ENCODE measurements around the gene ZDHHC12.

DNA sequence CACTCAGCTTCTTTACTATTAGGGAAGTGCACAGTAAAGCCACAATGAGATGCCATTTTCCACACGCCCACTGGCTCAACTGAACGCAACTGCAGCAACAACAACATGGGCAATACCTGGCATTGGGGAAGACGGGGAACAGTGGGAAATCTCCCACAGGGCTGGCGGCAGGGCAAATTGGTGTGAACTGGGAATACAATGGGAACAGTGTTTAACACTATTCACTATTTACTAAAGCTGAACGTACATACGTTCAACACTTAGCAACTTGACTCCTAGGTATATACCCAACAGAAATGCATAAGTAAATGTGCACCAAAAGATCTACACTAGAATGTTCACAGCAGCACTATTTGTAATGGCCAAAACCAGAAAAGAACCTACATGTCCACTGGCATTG lies 33.7 kb upstream of the ZDHHC12 start:
- TF ChIP-seq, protein P1, sequence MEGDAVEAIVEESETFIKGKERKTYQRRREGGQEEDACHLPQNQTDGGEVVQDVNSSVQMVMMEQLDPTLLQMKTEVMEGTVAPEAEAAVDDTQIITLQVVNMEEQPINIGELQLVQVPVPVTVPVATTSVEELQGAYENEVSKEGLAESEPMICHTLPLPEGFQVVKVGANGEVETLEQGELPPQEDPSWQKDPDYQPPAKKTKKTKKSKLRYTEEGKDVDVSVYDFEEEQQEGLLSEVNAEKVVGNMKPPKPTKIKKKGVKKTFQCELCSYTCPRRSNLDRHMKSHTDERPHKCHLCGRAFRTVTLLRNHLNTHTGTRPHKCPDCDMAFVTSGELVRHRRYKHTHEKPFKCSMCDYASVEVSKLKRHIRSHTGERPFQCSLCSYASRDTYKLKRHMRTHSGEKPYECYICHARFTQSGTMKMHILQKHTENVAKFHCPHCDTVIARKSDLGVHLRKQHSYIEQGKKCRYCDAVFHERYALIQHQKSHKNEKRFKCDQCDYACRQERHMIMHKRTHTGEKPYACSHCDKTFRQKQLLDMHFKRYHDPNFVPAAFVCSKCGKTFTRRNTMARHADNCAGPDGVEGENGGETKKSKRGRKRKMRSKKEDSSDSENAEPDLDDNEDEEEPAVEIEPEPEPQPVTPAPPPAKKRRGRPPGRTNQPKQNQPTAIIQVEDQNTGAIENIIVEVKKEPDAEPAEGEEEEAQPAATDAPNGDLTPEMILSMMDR (IDR thresholded peaks at IDR 0.05; ENCODE audit: low read depth, low read length, missing input control): no peak
- no peak for TF ChIP-seq JUND (IDR thresholded peaks at IDR 0.05)
- TF ChIP-seq GABPA (IDR thresholded peaks at IDR 0.05 in 1 of 2, conservative IDR thresholded peaks at IDR 0.05 in 1 of 2): no peak

All from liver (tissue), 3 donors.